ENCODE results near the gene MYEOV.

MYEOV gene

GRCh38 chr11:69304258-69304657, 10.3 kb downstream of the MYEOV start:
- no peak for DNase-seq

DNA sequence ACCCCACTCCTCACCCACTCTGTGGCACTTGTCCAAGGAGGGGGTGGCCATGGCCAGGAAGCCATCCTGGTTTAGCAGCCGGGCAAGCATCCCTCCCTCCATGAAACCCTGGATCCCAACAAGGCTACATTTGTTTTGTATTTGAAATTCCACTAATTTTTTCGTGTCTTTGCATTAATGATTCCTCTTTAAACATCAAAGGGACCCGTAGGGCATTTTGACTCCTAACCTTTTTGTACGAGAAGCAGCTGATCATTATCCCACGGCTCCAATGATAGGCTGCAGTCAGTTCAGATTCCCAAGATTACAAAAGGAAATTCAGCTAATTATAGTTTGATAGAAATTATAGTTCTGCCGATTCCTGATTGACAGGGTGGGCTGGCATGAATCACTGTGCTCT, 10.7 kb downstream of the MYEOV start:
- DNase-seq = no peak

GRCh38 chr11:69305885-69306540, 12.1 kb downstream of the MYEOV start:
- DNase-seq = no peak

GRCh38 chr11:69306821-69307220, 12.9 kb downstream of the MYEOV start:
- peak; percentile 54 for DNase-seq

- no peak for DNase-seq
Measured at GRCh38 chr11:69307421-69307820, 13.5 kb downstream of the MYEOV start.

DNA sequence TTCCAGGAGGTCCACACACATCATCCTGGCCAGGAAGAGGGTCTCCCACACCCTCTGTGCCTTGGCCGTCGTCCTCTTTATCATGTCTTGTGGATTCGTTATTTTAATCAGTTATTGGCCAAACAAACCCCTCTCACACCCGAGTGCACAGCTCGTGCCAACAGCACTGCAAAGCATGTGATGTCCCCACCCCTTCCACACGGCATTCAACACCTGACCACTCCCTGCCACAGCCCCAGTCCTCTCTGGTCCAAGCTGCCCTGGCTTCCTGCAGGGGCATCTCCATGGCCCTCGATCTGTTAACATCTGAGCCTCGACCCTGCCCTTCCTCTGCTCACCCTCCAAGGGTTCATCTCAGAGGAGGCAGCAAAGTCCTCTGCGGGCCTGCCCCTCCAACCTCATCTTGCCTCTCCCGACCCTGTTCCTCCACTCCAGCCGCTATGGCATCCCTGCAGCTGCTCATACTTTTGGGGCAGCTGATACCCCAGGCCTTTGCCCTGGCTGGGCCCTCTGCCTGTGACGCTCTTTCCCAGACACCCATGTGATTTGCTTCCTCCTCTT, 14.0 kb downstream of the MYEOV start:
- peak; percentile 55 for DNase-seq

DNA sequence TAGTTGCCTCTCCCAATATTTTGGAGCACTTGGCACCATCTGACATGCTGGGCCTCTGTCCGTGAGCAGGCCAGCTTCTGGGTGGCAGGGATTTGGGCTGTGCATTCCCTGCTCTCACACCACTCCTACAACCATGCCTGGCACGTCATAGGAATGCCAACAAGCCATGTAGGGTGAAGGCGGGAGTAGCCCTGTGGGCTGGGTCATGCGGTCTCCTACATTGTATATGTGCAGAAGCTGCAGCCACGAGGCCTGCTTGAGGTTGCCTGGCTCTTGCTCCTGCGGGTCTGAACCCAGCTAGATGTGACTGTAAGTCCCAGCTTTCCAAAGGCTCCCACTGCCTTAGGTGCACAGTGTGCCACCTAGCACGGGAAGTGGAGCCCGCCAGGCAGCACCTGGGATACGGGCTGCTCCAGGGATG, 14.5 kb downstream of the MYEOV start:
- DNase-seq = peak; percentile 50

DNA sequence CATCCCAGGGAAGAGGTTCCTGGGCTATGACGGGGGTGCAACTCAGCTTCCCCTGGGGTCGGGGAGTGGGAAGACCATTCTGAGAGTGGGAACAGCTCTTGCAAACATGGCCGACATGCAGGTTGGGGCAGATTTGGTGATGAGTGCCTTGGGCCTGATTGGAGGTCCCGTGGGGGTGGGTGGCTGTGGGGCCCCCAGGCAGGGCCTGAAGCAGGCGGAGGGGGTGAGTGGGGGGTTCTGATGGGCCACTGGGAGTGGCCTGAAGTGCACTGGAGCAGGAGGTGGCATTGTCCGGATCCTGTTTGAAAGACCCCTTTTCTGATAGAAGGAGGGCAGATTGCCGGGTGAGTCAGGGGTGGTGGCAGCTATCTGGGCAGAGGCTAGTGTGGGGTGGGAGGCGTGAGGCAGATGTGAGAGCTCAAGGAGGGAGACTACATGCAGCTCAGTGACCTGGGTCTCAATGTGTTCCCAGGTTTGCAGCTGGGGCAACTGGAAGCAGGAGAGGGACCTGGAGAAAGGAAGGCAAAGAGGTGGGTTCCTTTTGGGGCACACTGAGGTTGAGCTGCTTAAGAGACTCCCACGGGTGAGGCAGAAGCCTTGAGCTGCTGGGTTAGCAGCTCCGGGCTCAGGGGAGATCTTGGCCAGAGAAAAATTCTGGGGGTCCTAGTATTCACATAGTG, 15.1 kb downstream of the MYEOV start:
- DNase-seq = peak; percentile 51

GRCh38 chr11:69309631-69310280, 15.8 kb downstream of the MYEOV start:
- DNase-seq = peak; percentile 12

DNA sequence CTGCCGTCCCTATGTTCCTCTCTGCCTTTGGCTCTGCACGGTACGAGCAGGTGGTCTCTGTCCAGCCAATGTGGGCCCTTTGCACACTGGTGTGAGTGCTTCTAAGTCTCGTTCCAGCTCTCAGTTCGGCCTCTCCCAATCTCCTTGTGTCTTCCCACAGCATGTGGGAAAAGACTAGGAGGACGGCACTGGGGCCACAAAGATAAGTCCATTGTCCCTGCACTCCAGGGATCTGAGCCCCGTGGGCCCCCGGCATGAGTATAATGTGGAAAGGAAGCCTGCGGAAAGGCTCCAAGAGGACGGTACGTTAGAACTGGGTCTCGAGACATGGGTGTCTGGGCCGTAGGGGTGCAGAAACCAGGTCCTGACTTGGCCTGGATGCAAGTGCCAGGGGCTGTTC, 16.4 kb downstream of the MYEOV start:
- peak; percentile 55 for DNase-seq

DNA sequence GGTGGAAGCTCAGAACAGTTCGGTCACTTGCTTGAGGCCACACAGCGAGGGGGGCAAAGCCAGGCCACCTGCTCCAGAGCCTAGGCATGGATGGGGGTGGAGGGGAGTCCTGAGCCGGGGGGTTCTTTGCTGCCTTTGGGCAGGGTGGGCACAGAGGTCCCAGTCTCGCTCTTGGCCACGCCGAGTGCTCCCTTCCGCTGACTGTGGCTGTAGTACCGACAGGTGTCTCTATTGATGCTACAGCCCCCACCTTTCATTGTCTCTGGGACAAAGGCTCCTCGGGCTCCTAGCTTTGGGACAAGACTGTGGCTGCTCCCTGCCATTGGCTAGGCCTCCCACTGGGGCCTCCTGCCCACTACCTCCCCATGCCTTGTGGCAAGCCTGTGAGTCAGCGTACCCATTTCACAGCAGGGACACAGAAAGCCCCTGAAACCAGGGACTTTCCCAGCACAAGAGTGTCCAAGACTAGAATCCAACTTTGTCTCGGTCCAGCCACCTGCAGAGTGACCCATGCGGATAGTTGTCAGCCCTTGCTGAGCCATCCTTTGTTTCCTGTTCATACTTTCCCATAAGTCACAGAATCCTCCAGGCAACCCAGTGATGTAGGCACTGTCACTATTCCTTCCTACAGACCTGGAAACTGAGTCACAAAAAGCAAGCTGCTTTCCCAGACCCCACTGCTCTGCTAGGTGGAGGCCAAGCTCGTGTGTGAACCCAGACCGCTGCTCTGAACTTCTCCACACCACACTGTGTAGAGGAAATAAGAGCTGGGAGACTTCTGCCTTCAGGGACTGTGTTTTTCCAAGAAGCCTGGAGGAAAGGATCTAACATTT, 17.2 kb downstream of the MYEOV start:
- peak; percentile 82 for DNase-seq

- peak; percentile 66 for DNase-seq
Measured at GRCh38 chr11:69311767-69312385, 17.9 kb downstream of the MYEOV start.

GRCh38 chr11:69312453-69313404, 18.8 kb downstream of the MYEOV start:
- peak; percentile 58 for DNase-seq

DNA sequence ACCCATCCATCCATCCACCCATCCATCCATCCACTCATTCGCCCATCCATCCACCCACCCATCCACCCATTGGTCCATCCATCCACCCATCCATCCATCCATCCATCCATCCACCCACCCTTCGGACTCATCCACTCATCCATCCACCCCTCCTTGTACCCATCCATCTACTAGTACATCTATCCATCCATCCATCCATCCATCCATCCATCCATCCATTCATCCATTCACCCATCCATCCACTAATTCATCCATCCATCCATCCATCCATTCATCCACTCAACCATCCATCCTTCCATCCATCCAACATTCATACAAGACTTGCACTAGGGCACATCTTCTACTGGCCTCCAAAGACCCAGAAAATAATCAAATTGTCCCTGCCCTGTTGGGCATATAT, 20.0 kb downstream of the MYEOV start:
- no peak for DNase-seq

GRCh38 chr11:69314555-69314954, 20.6 kb downstream of the MYEOV start:
- no peak for DNase-seq

DNA sequence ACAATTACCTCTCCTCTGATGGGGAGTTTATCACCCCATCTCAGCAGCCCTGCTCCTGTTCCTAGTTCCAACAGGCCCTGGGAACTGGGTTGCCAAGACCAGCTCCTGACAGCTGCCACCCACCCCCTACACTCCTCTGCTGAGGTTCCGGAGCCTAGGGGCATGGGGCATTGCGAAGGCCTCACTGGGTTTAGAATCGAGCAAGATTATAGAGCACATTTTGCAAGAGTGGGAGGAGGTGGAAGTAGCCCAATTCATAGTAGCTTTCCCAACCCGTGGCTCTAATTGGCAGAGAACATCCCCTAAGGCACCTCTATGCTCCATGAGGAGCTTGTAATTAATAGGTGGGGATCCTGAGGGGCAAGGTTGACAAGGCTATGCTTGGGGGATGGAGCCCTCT, 23.0 kb downstream of the MYEOV start:
- peak; percentile 28 for DNase-seq

- DNase-seq = no peak
Measured at GRCh38 chr11:69317401-69318092, 23.6 kb downstream of the MYEOV start.

GRCh38 chr11:69318093-69318420, 24.1 kb downstream of the MYEOV start:
- no peak for DNase-seq

DNA sequence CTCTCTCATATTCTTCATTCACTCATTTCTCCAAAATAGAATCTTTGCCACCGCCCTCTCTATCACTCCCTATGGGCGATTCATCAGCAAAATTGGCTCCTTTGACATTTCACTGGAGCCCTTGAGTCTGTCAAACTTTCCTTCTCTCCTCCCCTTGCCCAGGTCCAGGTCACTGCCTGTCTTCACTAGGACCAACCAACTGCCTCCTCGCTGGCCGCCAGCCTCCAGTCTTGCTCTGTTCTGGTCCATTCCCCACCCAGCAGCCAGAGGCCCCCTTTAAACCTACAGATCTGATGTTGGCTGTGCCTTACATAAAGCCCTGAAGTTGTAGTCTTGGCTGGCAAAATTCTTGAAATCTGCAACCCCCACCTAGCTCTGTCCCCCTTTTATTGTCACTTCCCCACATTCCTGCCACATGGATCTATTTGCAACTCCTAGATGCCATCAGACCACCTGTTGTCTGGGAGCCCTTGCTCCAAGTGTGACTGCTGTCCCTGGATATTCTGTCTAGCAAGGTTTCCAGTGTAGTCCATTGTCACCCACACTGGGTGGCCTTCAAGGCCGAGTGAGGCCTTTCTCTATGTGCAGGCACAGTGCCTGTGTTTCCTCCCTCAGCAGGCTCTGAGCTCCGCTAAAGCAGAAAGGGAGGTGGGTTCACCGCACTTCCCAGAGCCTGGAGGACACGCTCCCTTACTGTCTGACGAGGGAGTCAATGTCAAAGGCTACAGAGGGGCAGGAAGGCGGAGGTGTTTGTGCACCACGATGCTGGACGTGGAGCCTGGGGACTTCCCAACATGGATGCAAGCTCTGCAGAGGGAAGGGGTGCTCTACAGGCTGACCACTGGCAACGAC, 25.5 kb downstream of the MYEOV start:
- peak; percentile 31 for DNase-seq

- peak; percentile 27 for DNase-seq
Measured at GRCh38 chr11:69320326-69320725, 26.4 kb downstream of the MYEOV start.
